ENCODE measurements around the gene YARS1. TPM values are rescaled to one million over a fixed set of nuclear protein-coding genes. Genes with fewer than 3 reads are reported as not detected.

The YARS1 gene
- total RNA-seq, 2 experiments from 2014 or later: 250 to 267 TPM

DNA sequence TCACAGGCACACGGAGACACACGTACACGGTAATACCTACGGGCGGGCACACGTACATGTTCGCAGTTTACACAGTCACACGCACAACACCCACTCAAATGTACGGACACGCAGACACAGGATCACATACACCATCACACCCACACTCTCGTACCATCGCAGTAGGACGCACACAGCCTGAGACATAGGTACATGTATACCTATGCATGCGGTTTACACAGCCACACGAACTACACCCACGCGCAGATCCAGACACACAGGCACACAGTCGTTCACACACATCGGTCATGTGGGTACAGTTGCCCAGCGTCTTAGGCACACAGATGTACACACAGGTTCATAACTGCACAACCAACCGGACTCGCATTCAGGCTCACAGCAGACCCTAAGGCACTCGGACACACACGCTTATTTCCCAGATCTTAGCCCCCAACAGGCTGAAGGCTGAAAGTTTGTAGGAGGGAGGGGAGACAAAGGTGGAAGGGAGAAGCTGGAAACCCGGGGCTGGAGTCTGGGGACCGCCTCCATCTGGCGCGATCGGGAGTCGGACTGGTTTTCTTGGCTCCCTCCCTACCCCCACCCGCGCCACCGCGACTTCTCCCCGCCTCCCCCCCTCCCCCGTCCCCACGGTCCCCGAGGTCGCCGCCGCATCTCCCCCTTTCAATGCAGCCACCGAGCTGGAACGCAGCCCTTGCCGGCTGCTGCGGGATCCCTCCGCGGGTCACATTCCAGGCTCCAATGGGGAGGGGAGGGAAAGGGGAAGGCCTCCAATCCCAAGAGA, 62.7 kb downstream of the YARS1 start:
- H3K9me3 Mint-ChIP-seq: no peaks in the 10 kb centered on the region
- H3K36me3 Mint-ChIP-seq: no peaks in the 10 kb centered on the region
- DNase-seq: peak; percentile 51
- H3K27ac Mint-ChIP-seq: no peak overlapping the region
- H3K4me3 Mint-ChIP-seq: peak overlapping the region; percentile 29
- peaks cover 9% of the 10 kb centered on the region for H3K4me1 Mint-ChIP-seq
- H3K27me3 Mint-ChIP-seq: peaks cover 14% of the 10 kb centered on the region

DNA sequence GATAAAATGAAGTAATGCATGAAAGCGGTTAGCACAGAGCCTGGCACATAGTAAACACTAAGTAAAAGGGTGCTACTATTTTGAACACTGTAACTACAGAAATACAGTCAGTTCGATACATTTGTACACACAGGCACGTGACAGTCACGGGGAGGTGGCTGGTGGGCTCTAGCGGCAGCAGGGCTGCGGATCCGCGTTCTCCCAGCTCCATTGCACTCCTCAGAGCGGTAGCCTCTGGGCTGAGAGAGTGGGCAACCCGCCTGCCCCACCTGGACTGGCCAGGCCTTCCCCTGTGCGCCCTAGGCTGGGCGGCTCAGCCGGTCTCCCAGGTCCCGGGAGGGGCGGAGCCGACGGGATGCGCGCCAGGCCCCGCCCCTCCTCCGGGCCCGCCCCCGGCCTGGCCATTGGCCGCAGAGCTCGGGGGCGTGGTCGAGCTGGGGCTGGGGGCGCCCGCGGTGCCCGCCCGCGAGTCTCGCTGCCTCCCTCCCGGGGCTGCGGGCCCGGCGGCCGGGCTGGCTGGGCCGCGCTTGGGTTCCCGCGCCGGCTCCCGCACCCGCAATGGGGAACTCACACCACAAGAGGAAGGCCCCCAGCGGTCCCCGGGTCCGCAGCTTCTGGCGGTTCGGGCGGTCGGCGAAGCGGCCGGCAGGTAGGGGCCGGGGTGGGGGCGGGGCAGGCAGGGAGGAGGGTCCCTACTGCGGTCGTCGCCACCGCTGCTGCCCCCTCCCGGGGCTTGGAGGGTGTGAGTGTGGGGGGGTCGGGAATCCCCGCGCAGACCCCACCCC, 63.4 kb downstream of the YARS1 start:
- Mint-ChIP-seq H3K27me3 (peaks cover 19% of the 10 kb centered on the region), H3K4me1 (peaks cover 6% of the 10 kb centered on the region), H3K27ac (no peak overlapping the region), H3K9me3 (no peaks in the 10 kb centered on the region), H3K36me3 (no peaks in the 10 kb centered on the region), H3K4me3 (peak overlapping the region; percentile 59)
- peak; percentile 79 for DNase-seq

GRCh38 chr1:32749771-32750170, 67.4 kb downstream of the YARS1 start:
- no peaks in the 10 kb centered on the region for H3K9me3 Mint-ChIP-seq
- DNase-seq: no peak
- H3K4me3 Mint-ChIP-seq: no peak overlapping the region
- no peak overlapping the region for H3K27ac Mint-ChIP-seq
- H3K4me1 Mint-ChIP-seq: peaks cover 5% of the 10 kb centered on the region
- H3K27me3 Mint-ChIP-seq: peaks cover 19% of the 10 kb centered on the region
- H3K36me3 Mint-ChIP-seq: no peaks in the 10 kb centered on the region

DNA sequence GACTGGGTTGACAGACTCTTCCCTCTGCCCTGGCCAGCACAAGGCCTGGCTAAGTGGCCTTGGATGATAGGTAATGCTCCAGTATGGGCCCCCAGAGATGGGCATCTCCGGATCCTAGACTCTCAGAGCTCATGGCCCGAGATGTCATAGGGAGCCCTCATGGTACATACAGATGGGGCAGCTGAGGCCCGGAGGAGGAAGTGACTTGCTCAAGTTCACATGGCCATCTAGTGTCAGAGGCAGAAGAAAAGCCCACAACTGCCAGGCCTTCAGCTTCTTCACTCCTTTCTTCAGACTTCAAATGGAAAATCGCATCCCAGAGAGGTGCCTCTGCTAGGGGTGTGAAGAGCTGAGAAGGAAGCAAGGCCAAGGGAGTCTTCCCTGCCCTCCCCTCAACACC, 67.8 kb downstream of the YARS1 start:
- H3K4me3 Mint-ChIP-seq: no peak overlapping the region
- H3K36me3 Mint-ChIP-seq: no peaks in the 10 kb centered on the region
- H3K27me3 Mint-ChIP-seq: peaks cover 16% of the 10 kb centered on the region
- no peaks in the 10 kb centered on the region for H3K9me3 Mint-ChIP-seq
- H3K4me1 Mint-ChIP-seq: peaks cover 2% of the 10 kb centered on the region
- H3K27ac Mint-ChIP-seq: no peak overlapping the region
- no peak for DNase-seq

DNA sequence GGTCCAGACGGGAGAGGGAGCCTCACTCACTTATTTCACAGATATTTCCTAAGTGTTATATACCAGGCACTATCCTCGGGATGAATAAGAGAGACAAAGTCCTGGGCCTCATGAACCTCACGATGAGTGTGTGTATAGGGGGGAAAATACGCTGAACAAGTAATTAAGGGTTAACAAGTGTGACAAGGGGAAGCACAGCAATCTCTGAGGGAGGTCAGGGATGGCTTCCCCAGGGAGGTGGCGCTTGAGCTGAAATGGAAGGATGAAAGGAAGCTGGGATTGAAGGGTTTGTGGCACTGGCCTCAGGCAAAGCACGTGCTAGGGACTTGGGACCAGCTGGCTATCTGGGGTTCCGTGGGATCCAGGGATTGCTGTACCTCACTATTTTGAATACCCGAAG, 68.2 kb downstream of the YARS1 start:
- H3K9me3 Mint-ChIP-seq: no peaks in the 10 kb centered on the region
- no peaks in the 10 kb centered on the region for H3K4me1 Mint-ChIP-seq
- H3K27ac Mint-ChIP-seq: no peak overlapping the region
- no peak for DNase-seq
- H3K27me3 Mint-ChIP-seq: peaks cover 17% of the 10 kb centered on the region
- no peak overlapping the region for H3K4me3 Mint-ChIP-seq
- H3K36me3 Mint-ChIP-seq: no peaks in the 10 kb centered on the region

- H3K4me1 Mint-ChIP-seq: no peaks in the 10 kb centered on the region
- H3K4me3 Mint-ChIP-seq: no peak overlapping the region
- H3K27me3 Mint-ChIP-seq: peaks cover 21% of the 10 kb centered on the region
Observed at GRCh38 chr1:32748348-32748747, 68.8 kb downstream of the YARS1 start.

GRCh38 chr1:32746130-32746529, 71.0 kb downstream of the YARS1 start:
- no peak for DNase-seq
- Mint-ChIP-seq H3K36me3 (no peaks in the 10 kb centered on the region), H3K4me3 (no peak overlapping the region), H3K9me3 (no peaks in the 10 kb centered on the region), H3K27ac (no peak overlapping the region), H3K4me1 (no peaks in the 10 kb centered on the region), H3K27me3 (peaks cover 26% of the 10 kb centered on the region)

More at GRCh38 chr1:32748348-32748747, 68.8 kb downstream of the YARS1 start:
- Mint-ChIP-seq H3K27ac (no peak overlapping the region), H3K36me3 (no peaks in the 10 kb centered on the region), H3K9me3 (no peaks in the 10 kb centered on the region)
- DNase-seq: no peak

DNA sequence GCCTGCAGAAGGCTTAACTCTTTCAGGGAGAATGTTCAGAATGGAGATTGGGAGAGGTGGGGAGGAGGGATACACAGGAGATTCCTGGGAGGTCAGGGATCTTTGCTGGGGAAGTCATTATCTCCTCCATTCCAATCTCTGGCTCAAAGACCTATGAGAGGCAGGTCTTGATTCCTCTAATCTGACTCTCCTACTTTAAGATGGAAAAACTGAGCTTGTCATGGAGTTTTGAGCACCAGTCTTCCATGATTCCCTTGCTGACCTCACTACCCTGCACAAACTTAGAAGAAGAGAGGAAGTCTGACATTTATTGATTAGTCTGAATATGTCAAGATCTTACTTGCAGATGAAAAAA, 73.1 kb downstream of the YARS1 start:
- no peak for DNase-seq
- H3K9me3 Mint-ChIP-seq: no peaks in the 10 kb centered on the region

GRCh38 chr1:32743380-32744070, 73.6 kb downstream of the YARS1 start:
- H3K36me3 Mint-ChIP-seq: no peaks in the 10 kb centered on the region
- H3K9me3 Mint-ChIP-seq: no peaks in the 10 kb centered on the region
- H3K27me3 Mint-ChIP-seq: peaks cover 34% of the 10 kb centered on the region

More for the DNA sequence above, 73.1 kb downstream of the YARS1 start:
- no peak overlapping the region for H3K27ac Mint-ChIP-seq
- no peaks in the 10 kb centered on the region for H3K4me1 Mint-ChIP-seq
- no peak overlapping the region for H3K4me3 Mint-ChIP-seq
- H3K36me3 Mint-ChIP-seq: no peaks in the 10 kb centered on the region
- peaks cover 37% of the 10 kb centered on the region for H3K27me3 Mint-ChIP-seq

GRCh38 chr1:32742956-32743355, 74.2 kb downstream of the YARS1 start:
- H3K27me3 Mint-ChIP-seq: peaks cover 34% of the 10 kb centered on the region
- H3K36me3 Mint-ChIP-seq: no peaks in the 10 kb centered on the region
- no peaks in the 10 kb centered on the region for H3K9me3 Mint-ChIP-seq
- H3K27ac Mint-ChIP-seq: no peak overlapping the region
- DNase-seq: no peak
- H3K4me1 Mint-ChIP-seq: no peaks in the 10 kb centered on the region
- no peak overlapping the region for H3K4me3 Mint-ChIP-seq

More at GRCh38 chr1:32743380-32744070, 73.6 kb downstream of the YARS1 start:
- no peak overlapping the region for H3K4me3 Mint-ChIP-seq
- H3K27ac Mint-ChIP-seq: no peak overlapping the region
- DNase-seq: no peak
- H3K4me1 Mint-ChIP-seq: no peaks in the 10 kb centered on the region

GRCh38 chr1:32742199-32742947, 74.8 kb downstream of the YARS1 start:
- peaks cover 34% of the 10 kb centered on the region for H3K27me3 Mint-ChIP-seq
- H3K4me3 Mint-ChIP-seq: peak overlapping the region; percentile 18
- H3K9me3 Mint-ChIP-seq: no peaks in the 10 kb centered on the region
- H3K27ac Mint-ChIP-seq: no peak overlapping the region
- DNase-seq: no peak
- no peaks in the 10 kb centered on the region for H3K36me3 Mint-ChIP-seq
- no peaks in the 10 kb centered on the region for H3K4me1 Mint-ChIP-seq

DNA sequence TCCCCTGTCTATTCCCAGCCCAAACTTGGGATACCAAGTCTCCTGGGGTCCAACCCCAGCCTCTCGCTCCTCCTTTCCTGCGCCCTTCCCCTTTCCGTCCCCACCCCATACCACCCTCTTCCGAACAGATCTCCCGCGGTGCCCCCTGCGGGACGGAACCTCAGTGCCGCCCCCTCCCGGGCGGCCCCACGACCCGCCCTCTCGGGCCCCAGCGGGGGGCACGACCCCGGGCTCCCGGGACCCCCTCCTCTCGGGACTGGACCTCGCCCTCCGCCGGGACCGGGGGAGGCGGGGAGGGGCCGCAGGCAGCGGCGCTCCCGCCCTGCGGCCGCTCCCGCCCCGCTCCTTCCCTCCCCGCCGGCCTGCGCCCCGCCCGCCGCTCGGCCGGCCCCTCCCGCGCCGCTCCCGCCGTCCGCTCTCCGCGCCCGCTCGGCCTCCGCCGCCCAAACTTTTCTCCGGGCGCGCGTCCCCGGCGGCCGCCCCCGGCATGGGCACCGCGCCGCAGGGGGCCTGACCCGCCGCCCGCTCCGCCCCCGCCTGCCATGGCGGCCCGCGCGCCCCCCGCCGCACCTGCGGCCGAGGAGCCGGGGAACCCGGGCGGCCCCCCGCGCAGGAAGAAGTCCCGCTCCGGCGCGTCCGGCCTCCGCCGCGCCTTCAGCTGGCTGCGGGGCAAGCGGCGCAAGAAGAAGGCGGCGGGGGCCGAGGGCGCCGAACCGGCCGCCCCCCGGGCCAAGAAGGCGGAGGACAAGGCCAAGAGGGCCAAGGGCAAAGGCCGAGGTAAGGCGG, 75.6 kb downstream of the YARS1 start:
- Mint-ChIP-seq H3K27ac (no peak overlapping the region), H3K36me3 (no peaks in the 10 kb centered on the region), H3K9me3 (no peaks in the 10 kb centered on the region), H3K4me3 (peak overlapping the region; percentile 45), H3K4me1 (no peaks in the 10 kb centered on the region), H3K27me3 (peaks cover 35% of the 10 kb centered on the region)
- DNase-seq: no peak

DNA sequence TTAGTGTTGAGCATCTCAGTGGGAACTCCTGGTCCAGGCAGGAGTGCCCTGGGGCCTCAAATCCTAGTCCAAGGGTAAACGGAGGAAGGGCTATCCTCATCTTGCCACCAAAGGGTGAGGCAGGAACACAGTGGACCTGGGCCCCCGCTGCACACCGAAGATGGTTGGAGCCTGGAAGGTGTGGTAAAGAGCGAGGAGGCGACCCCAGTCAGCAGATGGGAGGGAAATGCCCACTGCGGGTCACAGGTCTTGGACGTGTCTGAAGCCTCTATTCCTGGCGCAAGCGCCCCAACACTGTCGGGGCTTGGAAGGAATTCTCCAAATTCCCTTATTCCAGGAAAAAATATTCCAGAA, 76.1 kb downstream of the YARS1 start:
- H3K4me1 Mint-ChIP-seq: no peaks in the 10 kb centered on the region
- H3K27ac Mint-ChIP-seq: no peak overlapping the region

More for the DNA sequence above, 76.1 kb downstream of the YARS1 start:
- no peaks in the 10 kb centered on the region for H3K36me3 Mint-ChIP-seq
- peaks cover 37% of the 10 kb centered on the region for H3K27me3 Mint-ChIP-seq
- H3K9me3 Mint-ChIP-seq: no peaks in the 10 kb centered on the region
- peak overlapping the region; percentile 45 for H3K4me3 Mint-ChIP-seq
- DNase-seq: no peak
